GM12878 (cell line): Measurements from ENCODE around the gene RIMS3. TPM values are rescaled to one million over a fixed set of nuclear protein-coding genes. Genes with fewer than 3 reads are reported as not detected.

Experiments
- ATAC-seq: fragments of 200-7000 bp; cut with Tn5 transposase; 3 replicates; pipeline ENCODE4 v1.9.1; 2020; ENCODE audit warnings: mild to moderate bottlenecking, moderate library complexity
- BruUV-seq: library from RNA; stranded (reverse); fragments of 400-500 nt; replicated peaks from 2 replicates; lab custom pipeline; 2021; lab: Mats Ljungman, UMichigan
- CTCF ChIA-PET: fragments of 300-600 bp; sonication (Branson Sonifier 250); formaldehyde crosslinking; extraction: SDS; loops from one replicate; lab custom pipeline; 2021; ENCODE audit warnings: inconsistent platforms; lab: Yijun Ruan, JAX
- POLR2A ChIA-PET: fragments of 350-600 bp; formaldehyde crosslinking; extraction: SDS; loops from one replicate; lab custom pipeline; 2021; ENCODE audit warnings: inconsistent platforms; lab: Charles Lee
- RAD21 ChIA-PET: fragments of 300-600 bp; sonication (Branson Sonifier 250); formaldehyde crosslinking; loops from one replicate; lab custom pipeline; 2023; ENCODE audit warnings: antibody characterized with exemption; ENCODE audit not compliant: unreplicated experiment; lab: Charles Lee
- SMC1A ChIA-PET: fragments of 300-600 bp; sonication (Branson Sonifier 250); formaldehyde crosslinking; loops from one replicate; lab custom pipeline; 2023; ENCODE audit not compliant: unreplicated experiment, uncharacterized antibody; lab: Charles Lee
- DNase-seq: peaks from one replicate; pipeline ENCODE4 v3.0.0-alpha.2; 2011; ENCODE audit warnings: low read depth, low spot score
- FAIRE-seq: peaks from 3 replicates; lab custom pipeline; 2011; peaks lifted over from hg19 to GRCh38; lab: Jason Lieb, UNC
- H2AFZ ChIP-seq: 2 replicates; pipeline ENCODE4 v1.6.0; 2011; ENCODE audit warnings: low read depth, low read length, control low read depth; ENCODE audit not compliant: control insufficient read depth
- H3K27ac ChIP-seq: 2 replicates; pipeline ENCODE4 v1.5.1; 2011; ENCODE audit warnings: control low read depth; ENCODE audit not compliant: control insufficient read depth, insufficient read depth
- H3K27me3 ChIP-seq, 2 experiments: replicated peaks in 1 of 2; 2 replicates each; pipeline versions ENCODE4 v1.6.0 to v1.6.1; 2011; ENCODE audit warnings: low read length in 1 of 2; ENCODE audit not compliant: control insufficient read depth in 2 of 2, insufficient read depth in 2 of 2
- H3K36me3 ChIP-seq, 2 experiments: 2 replicates each; pipeline ENCODE4 v1.5.1; 2011; ENCODE audit warnings: low read length in 1 of 2; ENCODE audit not compliant: control insufficient read depth in 2 of 2, insufficient read depth in 2 of 2
- H3K4me1 ChIP-seq: 2 replicates; pipeline ENCODE4 v1.6.1; 2011; ENCODE audit warnings: mild to moderate bottlenecking, low read length, moderate library complexity, mixed read lengths; ENCODE audit not compliant: control insufficient read depth, insufficient read depth
- H3K4me2 ChIP-seq: 2 replicates; pipeline ENCODE4 v1.6.0; 2011; ENCODE audit warnings: control low read depth; ENCODE audit not compliant: control insufficient read depth, insufficient read depth
- H3K4me3 ChIP-seq: fragments of 200-600 bp; sonication (generic); 2 replicates; pipeline ENCODE4 v1.5.1; 2016
- H3K79me2 ChIP-seq: 2 replicates; pipeline ENCODE4 v1.6.0; 2011; ENCODE audit warnings: low read length; ENCODE audit not compliant: control insufficient read depth, insufficient read depth
- H3K9ac ChIP-seq: 2 replicates; pipeline ENCODE4 v1.8.0; 2011; ENCODE audit warnings: low read length, control low read depth, mixed read lengths; ENCODE audit not compliant: control insufficient read depth, insufficient read depth
- H3K9me3 ChIP-seq: replicated peaks from 3 replicates; pipeline ENCODE4 v1.5.1; 2011; ENCODE audit warnings: mild to moderate bottlenecking, low read length; ENCODE audit not compliant: control insufficient read depth, insufficient read depth
- H4K20me1 ChIP-seq: 2 replicates; pipeline ENCODE4 v1.6.0; 2011; ENCODE audit not compliant: control insufficient read depth, insufficient read depth
- ASH2L ChIP-seq: fragments of 300-600, 200-600 bp; sonication (generic); IDR thresholded peaks from 2 replicates; pipeline ENCODE4 v1.6.1; 2017; ENCODE audit warnings: low read depth, mild to moderate bottlenecking, borderline replicate concordance
- BMI1 ChIP-seq: fragments of 450-650 bp; IDR thresholded peaks from 2 replicates; pipeline ENCODE4 v1.6.1; 2016; ENCODE audit warnings: mild to moderate bottlenecking, moderate library complexity, borderline replicate concordance
- CBX5 ChIP-seq: sonication (generic); IDR thresholded peaks from 2 replicates; pipeline ENCODE4 v1.6.1; 2016; ENCODE audit warnings: low read depth, moderate library complexity, mild to moderate bottlenecking, inconsistent platforms
- EP300 ChIP-seq, 2 experiments: fragments of 150-350 bp in 1 of 2; IDR thresholded peaks; 2 replicates each; pipeline ENCODE4 v1.6.1; 2011 to 2012; ENCODE audit warnings: low read depth in 2 of 2, low read length in 2 of 2, borderline replicate concordance in 1 of 2, improper control_type of control experiment in 1 of 2, inconsistent platforms in 1 of 2; ENCODE audit not compliant: control insufficient read depth in 1 of 2
- EZH2 ChIP-seq: IDR thresholded peaks from 2 replicates; pipeline ENCODE4 v1.6.1; 2012; ENCODE audit warnings: low read depth, mild to moderate bottlenecking, control low read depth, inconsistent platforms, low read length, borderline replicate concordance; ENCODE audit not compliant: control insufficient read depth
- LARP7 ChIP-seq: fragments of 450-650 bp; IDR thresholded peaks from 2 replicates; pipeline ENCODE4 v1.6.1; 2017; ENCODE audit warnings: mild to moderate bottlenecking
- MTA3 ChIP-seq: IDR thresholded peaks from 2 replicates; pipeline ENCODE4 v1.6.1; 2012; ENCODE audit warnings: low read length, inconsistent platforms, borderline replicate concordance
- NR2C2 ChIP-seq: IDR thresholded peaks from 2 replicates; pipeline ENCODE4 v1.6.1; 2011; ENCODE audit warnings: borderline replicate concordance, low read depth; ENCODE audit not compliant: control insufficient read depth, insufficient read length
- PAX8 ChIP-seq: fragments of 450-650 bp; IDR thresholded peaks from 2 replicates; pipeline ENCODE4 v1.6.1; 2017; ENCODE audit warnings: mild to moderate bottlenecking, moderate library complexity
- SMAD1 ChIP-seq: fragments of 450-650 bp; IDR thresholded peaks from 2 replicates; pipeline ENCODE4 v1.6.1; 2018; ENCODE audit warnings: mild to moderate bottlenecking, low read depth; ENCODE audit not compliant: partially characterized antibody
- SMAD5 ChIP-seq: IDR thresholded peaks from 2 replicates; pipeline ENCODE4 v1.6.1; 2016; ENCODE audit warnings: antibody characterized with exemption, low read depth
- WGBS: methylation state at CpG from one replicate; pipeline ENCODE4 v1.1.6; 2016; ENCODE audit warnings: low lambda C conversion rate; ENCODE audit not compliant: insufficient replicate concordance, insufficient coverage; ENCODE audit errors: missing lambda C conversion rate; 5-methylcytosine and 5-hydroxymethylcytosine counted together
- in situ Hi-C: fragments of 300-500 bp; cut with MboI; formaldehyde crosslinking; loops from 9 replicates; pipeline ENCODE4 v1.14.3; 2018; ENCODE audit warnings: mixed read lengths
- intact Hi-C: fragments of 100-400 bp; cut with micrococcal nuclease; formaldehyde crosslinking; loops from one replicate; pipeline ENCODE4 v1.14.2; 2022; ENCODE audit not compliant: unreplicated experiment
- polyA plus RNA-seq, 11 experiments: library from polyadenylated mRNA; depleted of rRNA in 4 of 11; unstranded in 6 of 11; stranded (reverse) in 5 of 11; fragments of >200 nt; fragmentation: Nextera tagmentation in 4 of 11; fragmentation: Illumina TruSeq in 1 of 11; extraction: Ambion mirVana in 4 of 11; extraction: Trizol in 1 of 11; gene quantifications; 1 replicate in 1 of 11; 2 replicates in 10 of 11; pipeline versions ENCODE4 v1.2.1 to v1.2.3, GENCODE V29; 2011 to 2016; ENCODE audit warnings: inconsistent platforms in 2 of 11, missing spikeins in 2 of 11, low read depth in 1 of 11
- total RNA-seq, 4 experiments: library from RNA; depleted of rRNA in 3 of 4; stranded (reverse); fragments of >200 nt in 3 of 4; fragmentation: Illumina TruSeq in 1 of 4; extraction: Trizol in 1 of 4; gene quantifications; 2 replicates each; pipeline versions ENCODE4 v1.2.1 to v1.2.3, GENCODE V29; 2013 to 2021
- TF ChIP-seq, protein P1 (sequence below): IDR thresholded peaks from 2 replicates; pipeline ENCODE4 v1.6.1; 2012; ENCODE audit warnings: low read depth, low read length, improper control_type of control experiment

Gene RIMS3
- total and polyA plus RNA-seq, 10 of the 15 experiments (the other 5 are each of a cell fraction or from before 2014, with no cell fraction given) = 0.02 to 4.7 (median 0.39) TPM

DNA sequence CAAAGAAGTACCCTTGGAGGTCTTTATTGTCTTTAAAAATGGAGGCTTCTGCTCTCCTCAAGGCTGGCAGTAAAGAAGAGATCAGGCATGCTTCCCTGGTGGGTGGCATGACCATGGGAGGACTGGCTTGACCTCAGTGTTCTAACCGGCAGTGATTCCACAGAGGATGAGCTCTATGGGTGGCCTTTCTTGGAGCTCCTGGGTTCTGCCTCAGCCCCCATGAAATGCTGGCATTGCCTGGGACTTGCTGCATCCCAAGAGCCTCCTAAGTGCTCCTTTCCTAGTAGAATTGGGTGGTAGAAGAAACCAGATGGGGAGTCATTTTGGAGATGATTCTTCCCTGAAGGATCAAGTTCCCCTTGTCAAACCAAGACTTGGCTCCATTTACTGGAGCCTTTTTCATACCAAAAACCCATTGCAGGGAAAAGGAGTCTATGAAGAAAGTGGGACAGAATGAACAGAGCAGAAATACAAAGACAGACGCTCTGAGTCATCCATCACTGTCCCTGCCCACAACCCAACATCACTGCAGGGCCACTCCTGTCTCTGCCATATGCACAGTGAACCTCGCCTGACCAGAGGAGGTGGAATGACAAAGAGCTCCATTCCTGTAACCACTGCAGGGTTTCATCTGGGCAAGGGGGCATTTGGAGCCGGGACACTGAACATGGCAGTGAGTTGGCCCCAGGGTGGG lies 42.4 kb downstream of the RIMS3 start:
- no peaks in the 10 kb centered on the region for H3K27me3 ChIP-seq
- H2AFZ ChIP-seq = no peak overlapping the region
- 38% methylated on average over 4 of the region's 4 CpGs for WGBS
- no peaks in the 10 kb centered on the region for H3K79me2 ChIP-seq
- no peaks in the 10 kb centered on the region; the same call in 2 of the 3 replicates for H3K9me3 ChIP-seq
- H3K4me1 ChIP-seq = peaks cover 3% of the 10 kb centered on the region
- no peak overlapping the region for H3K27ac ChIP-seq
- DNase-seq (no peak), FAIRE-seq (no peak), ATAC-seq (no peak)
- in situ Hi-C loops (no loop called here), intact Hi-C loops (no loop called here)
- no peak overlapping the region for H3K4me2 ChIP-seq
- H3K4me3 ChIP-seq = no peak overlapping the region
- no TSS peak for BruUV-seq
- SMC1A ChIA-PET = no interaction called here
- H4K20me1 ChIP-seq = no peaks in the 10 kb centered on the region
- CTCF ChIA-PET = interaction anchor here (0.6 to 1.3 kb wide), 2 partner anchors 91 to 208 kb away, joined by 3 to 4 read pairs; no protein-coding TSS in a partner anchor
- POLR2A ChIA-PET = no interaction called here
- TF ChIP-seq CBX5 (no peak), EZH2 (no peak), SMAD5 (no peak), EP300 (IDR thresholded peaks at IDR 0.05; ENCODE audit: borderline replicate concordance in 1 of 2, control insufficient read depth in 1 of 2, low read depth in 2 of 2, low read length in 2 of 2) (no peak), MTA3 (no peak), LARP7 (no peak), NR2C2 (no peak), ASH2L (no peak), BMI1 (no peak), PAX8 (no peak), SMAD1 (no peak)
- TF ChIP-seq, protein P1, sequence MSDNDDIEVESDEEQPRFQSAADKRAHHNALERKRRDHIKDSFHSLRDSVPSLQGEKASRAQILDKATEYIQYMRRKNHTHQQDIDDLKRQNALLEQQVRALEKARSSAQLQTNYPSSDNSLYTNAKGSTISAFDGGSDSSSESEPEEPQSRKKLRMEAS = no peak
- no peaks in the 10 kb centered on the region for H3K36me3 ChIP-seq
- RAD21 ChIA-PET = no interaction called here
- no peak overlapping the region for H3K9ac ChIP-seq
